PFSK-1 (cell line): ENCODE results near the gene C1QA.

Experiments
- FOXP2 ChIP-seq: optimal IDR thresholded peaks from 2 replicates; pipeline ENCODE3; 2011; ENCODE audit warnings: borderline replicate concordance, control low read depth, inconsistent platforms; ENCODE audit not compliant: insufficient read depth; ENCODE audit errors: extremely low read length, extremely low read depth
- POLR2AphosphoS5 ChIP-seq: IDR thresholded peaks from 2 replicates; pipeline ENCODE4 v1.6.1; 2012; ENCODE audit warnings: low read depth, mild to moderate bottlenecking, control low read depth, low read length, moderate library complexity
- REST ChIP-seq, 2 experiments: IDR thresholded peaks; 2 replicates each; pipeline versions ENCODE4 v1.6.1 to v1.8.0; 2011 to 2012; ENCODE audit warnings: low read depth in 2 of 2, low read length in 2 of 2, control low read depth in 1 of 2, inconsistent platforms in 1 of 2, mild to moderate bottlenecking in 1 of 2, moderate library complexity in 1 of 2; ENCODE audit not compliant: insufficient read depth in 1 of 2
- SIN3A ChIP-seq: IDR thresholded peaks from 2 replicates; pipeline ENCODE4 v1.6.1; 2012; ENCODE audit warnings: mild to moderate bottlenecking, low read length, moderate library complexity, borderline replicate concordance; ENCODE audit not compliant: insufficient read depth
- TAF1 ChIP-seq: IDR thresholded peaks from 2 replicates; pipeline ENCODE4 v1.6.1; 2012; ENCODE audit warnings: low read length, control low read depth, borderline replicate concordance; ENCODE audit not compliant: insufficient read depth

Gene C1QA

DNA sequence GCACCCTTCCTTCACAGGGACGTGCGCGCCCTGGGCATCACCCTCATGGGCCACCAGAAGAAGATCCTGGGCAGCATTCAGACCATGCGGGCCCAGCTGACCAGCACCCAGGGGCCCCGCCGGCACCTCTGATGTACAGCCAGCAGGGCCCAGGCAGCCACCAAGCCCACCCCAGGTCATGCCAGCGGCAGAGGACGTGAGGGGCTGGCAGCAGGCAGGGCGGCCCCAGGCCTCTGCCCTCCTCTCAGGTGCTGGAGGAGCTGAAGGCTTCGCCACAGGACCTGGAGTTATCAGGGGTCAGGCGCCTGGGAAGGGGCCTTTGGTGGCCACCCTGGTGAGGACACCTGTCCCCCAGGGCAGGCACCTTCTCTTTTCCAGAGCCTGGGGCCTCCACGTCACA lies 34.8 kb upstream of the C1QA start:
- TF ChIP-seq SIN3A (no peak), TAF1 (no peak)

DNA sequence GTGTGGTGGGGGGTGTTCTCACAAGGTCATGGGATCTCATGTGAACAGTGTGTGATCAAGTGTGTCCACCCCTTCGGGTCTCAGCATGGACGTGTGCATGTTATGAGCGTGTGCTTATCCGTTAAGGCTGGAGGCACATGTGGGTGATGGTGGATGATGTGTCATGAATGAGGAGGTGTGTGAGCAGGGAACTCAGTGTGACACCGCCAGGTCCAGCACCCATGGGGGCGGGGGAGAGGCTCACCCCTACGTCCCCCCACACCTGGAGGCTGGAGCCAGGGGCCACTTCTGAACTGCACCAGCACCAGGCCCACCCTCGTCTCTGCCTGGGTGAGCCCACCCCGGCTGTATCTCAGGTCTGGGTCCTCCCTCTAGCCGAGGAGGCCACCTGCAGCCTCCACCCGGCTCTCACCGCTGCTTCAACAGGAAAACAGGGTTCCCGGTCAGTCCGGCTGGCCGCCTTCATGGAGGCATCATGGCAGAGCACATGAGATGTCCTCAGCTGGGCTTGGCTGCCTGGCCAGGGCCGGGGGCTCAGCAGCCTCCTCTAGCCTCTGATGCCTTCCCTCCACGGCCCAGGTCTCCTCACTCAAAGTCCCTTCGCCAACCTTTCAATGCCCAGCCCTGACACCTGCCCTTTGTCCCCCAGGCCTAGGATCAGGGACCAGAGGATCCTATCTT lies 34.2 kb upstream of the C1QA start:
- TF ChIP-seq REST (IDR thresholded peaks at IDR 0.05; ENCODE audit: insufficient read depth in 1 of 2, low read depth in 2 of 2, low read length in 2 of 2), result no peak
- no peak for TF ChIP-seq TAF1
- TF ChIP-seq FOXP2, result no peak
- no peak for TF ChIP-seq POLR2AphosphoS5
- TF ChIP-seq SIN3A, result no peak

- TF ChIP-seq POLR2AphosphoS5 (no peak), REST (IDR thresholded peaks at IDR 0.05; ENCODE audit: insufficient read depth in 1 of 2, low read depth in 2 of 2, low read length in 2 of 2) (no peak), FOXP2 (no peak)
Measured at GRCh38 chr1:22606161-22606560, 30.3 kb upstream of the C1QA start.

DNA sequence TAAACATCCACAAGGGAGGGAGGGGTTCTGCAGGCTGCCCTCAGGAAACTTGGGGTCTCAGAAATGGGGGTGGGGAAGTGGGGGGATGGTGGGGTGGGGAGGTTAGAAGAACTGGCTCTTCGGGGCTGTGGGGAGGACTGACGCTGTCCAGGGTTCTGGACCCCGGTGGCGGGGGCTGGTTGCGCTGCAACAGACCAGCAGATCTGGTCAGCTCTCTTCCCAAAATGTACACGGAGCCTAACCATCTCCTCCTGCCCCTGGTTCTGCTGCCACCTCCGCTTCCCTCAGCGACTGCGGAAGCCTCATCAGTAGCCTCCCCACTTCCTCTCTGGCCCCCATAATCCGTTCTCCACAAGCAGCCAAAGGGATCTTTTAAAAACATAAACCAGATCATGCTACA lies 29.3 kb upstream of the C1QA start:
- no peak for TF ChIP-seq SIN3A
- TF ChIP-seq REST (IDR thresholded peaks at IDR 0.05; ENCODE audit: insufficient read depth in 1 of 2, low read depth in 2 of 2, low read length in 2 of 2), result peak; percentile 87 to 92
- TF ChIP-seq POLR2AphosphoS5, result no peak

GRCh38 chr1:22608361-22608760 lies 28.1 kb upstream of the C1QA start:
- TF ChIP-seq FOXP2 (no peak), SIN3A (no peak), TAF1 (no peak), POLR2AphosphoS5 (no peak), REST (IDR thresholded peaks at IDR 0.05; ENCODE audit: insufficient read depth in 1 of 2, low read depth in 2 of 2, low read length in 2 of 2) (no peak)
